T-helper 2 cell treated with Interferon-gamma antibody and Interleukin-4, amounts not matched to agents 5 μg/mL and 100 μg/mL, for 36 hours (primary cell): Measurements from ENCODE around the gene OR8I2.
"Not testable (repeated sequence)": the region's sequence is repeated elsewhere in the genome, so short reads cannot be mapped to it uniquely, and the experiment has no call there.

Experiments used
- DNase-seq: peaks from one replicate; pipeline ENCODE4 v3.0.0; 2021; ENCODE audit warnings: low spot score
- H3K27ac Mint-ChIP-seq: one replicate; pipeline ENCODE4 v1.8.0; 2021; ENCODE audit warnings: mild to moderate bottlenecking, mixed read lengths
- H3K27me3 Mint-ChIP-seq: one replicate; pipeline ENCODE4 v1.8.0; 2021; ENCODE audit warnings: low read depth, mixed read lengths
- H3K36me3 Mint-ChIP-seq: one replicate; pipeline ENCODE4 v1.8.0; 2021; ENCODE audit warnings: low read depth, mixed read lengths
- H3K4me1 Mint-ChIP-seq: one replicate; pipeline ENCODE4 v1.8.0; 2021; ENCODE audit warnings: low read depth, mixed read lengths
- H3K4me3 Mint-ChIP-seq: one replicate; pipeline ENCODE4 v1.8.0; 2022; ENCODE audit warnings: mild to moderate bottlenecking, moderate library complexity, mixed read lengths
- H3K9me3 Mint-ChIP-seq: one replicate; pipeline ENCODE4 v1.8.0; 2021; ENCODE audit warnings: mixed read lengths

OR8I2 gene

DNA sequence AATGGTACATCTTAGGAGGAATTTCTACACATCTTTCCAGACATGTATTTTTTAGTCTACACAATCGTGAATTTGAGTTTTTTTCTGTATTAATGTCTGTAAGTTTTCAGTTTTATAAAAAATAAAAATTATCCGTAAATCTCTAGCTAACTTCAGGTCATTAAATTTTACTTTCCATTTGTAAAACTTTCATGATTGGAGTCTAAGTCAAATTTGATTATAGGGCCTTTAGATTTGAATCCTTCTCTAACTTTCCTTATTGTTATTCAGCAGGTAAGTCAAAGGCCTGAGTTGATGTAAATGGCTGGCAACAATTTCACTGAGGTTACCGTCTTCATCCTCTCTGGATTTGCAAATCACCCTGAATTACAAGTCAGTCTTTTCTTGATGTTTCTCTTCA, at the start of gene OR8I2:
Gene OR8I2 (plus strand): TSS at position 301 of the 400 bp plus-strand sequence. CDS start 0 bp downstream, at position 301.
- no peak for DNase-seq
- Mint-ChIP-seq H3K4me3 (no peak within 1 kb of the TSS), H3K4me1 (no peaks in the 10 kb centered on the region), H3K27me3 (no peaks in the 10 kb centered on the region), H3K36me3 (no peaks in the 10 kb centered on the region), H3K27ac (no peak within 1 kb of the TSS), H3K9me3 (peaks cover 31% of the 10 kb centered on the region)

GRCh38 chr11:56045538-56045937, 47.6 kb upstream of the OR8I2 start:
- H3K4me1 Mint-ChIP-seq = no peaks in the 10 kb centered on the region
- H3K36me3 Mint-ChIP-seq = no peaks in the 10 kb centered on the region
- H3K9me3 Mint-ChIP-seq = peaks cover 46% of the 10 kb centered on the region
- no peak overlapping the region for H3K27ac Mint-ChIP-seq
- DNase-seq = no peak
- H3K27me3 Mint-ChIP-seq = no peaks in the 10 kb centered on the region
- no peak overlapping the region for H3K4me3 Mint-ChIP-seq

DNA sequence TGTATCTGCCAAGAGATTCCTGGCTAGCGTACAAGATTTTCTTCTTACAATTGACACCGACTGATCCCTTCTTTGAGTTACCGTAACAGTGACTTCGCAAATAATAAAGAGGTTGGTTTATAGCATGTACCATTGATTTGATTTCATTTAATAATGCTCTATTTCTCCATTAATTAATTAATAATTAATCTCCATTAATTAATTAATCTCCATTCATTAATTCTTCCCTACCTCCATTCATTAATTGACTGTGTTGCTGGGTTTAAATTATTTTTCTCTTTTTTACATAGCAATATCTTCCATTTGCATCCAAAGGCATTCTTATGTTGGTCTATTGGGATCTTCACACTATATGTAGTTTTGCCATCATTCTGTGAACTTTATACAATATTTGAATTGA, 44.6 kb upstream of the OR8I2 start:
- no peaks in the 10 kb centered on the region for H3K36me3 Mint-ChIP-seq
- no peaks in the 10 kb centered on the region for H3K27me3 Mint-ChIP-seq
- no peak overlapping the region for H3K4me3 Mint-ChIP-seq
- peaks cover 35% of the 10 kb centered on the region for H3K9me3 Mint-ChIP-seq
- no peaks in the 10 kb centered on the region for H3K4me1 Mint-ChIP-seq
- no peak overlapping the region for H3K27ac Mint-ChIP-seq
- DNase-seq = no peak

DNA sequence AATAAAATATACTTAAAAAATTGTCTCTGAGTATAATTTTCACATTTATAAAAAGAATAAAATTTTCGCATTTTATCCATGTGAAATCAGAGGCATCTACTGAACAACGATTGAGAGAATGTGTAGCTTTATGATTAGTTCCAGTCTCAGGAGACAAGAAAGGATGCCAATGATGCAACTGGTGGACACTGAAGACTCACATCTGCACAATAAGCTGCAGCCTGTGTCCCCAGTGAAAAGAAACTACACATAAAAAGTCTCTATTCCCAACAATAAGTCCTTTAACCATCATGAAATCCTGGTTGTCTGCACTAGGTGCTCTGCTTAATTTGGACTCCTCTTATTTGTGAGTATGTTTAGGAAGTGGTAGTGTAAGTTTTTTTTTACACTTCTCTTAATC, 43.6 kb upstream of the OR8I2 start:
- H3K36me3 Mint-ChIP-seq = no peaks in the 10 kb centered on the region
- no peaks in the 10 kb centered on the region for H3K4me1 Mint-ChIP-seq
- peaks cover 42% of the 10 kb centered on the region for H3K9me3 Mint-ChIP-seq
- no peak overlapping the region for H3K27ac Mint-ChIP-seq
- no peak for DNase-seq
- H3K27me3 Mint-ChIP-seq = no peaks in the 10 kb centered on the region
- H3K4me3 Mint-ChIP-seq = no peak overlapping the region

DNA sequence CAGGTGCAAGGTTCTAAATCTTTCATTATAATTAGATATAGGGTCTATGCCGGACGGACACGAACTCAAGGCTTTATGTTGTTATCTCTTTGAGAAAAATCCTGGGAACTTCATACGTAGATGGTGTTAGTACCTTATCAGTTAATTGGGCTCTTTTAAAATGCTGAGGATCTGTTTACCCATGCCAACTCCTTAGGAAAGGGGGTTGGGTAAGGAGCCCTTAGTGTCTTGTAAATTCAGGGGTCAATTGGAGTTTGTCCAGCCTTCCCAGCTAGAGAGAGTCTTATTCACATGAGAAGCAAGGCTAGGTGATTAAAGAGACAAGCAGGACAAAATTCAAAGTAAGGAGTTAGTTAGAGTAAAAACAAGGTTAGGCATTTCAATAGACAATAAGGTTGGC, 36.7 kb upstream of the OR8I2 start:
- H3K27ac Mint-ChIP-seq = not testable (repeated sequence)

DNA sequence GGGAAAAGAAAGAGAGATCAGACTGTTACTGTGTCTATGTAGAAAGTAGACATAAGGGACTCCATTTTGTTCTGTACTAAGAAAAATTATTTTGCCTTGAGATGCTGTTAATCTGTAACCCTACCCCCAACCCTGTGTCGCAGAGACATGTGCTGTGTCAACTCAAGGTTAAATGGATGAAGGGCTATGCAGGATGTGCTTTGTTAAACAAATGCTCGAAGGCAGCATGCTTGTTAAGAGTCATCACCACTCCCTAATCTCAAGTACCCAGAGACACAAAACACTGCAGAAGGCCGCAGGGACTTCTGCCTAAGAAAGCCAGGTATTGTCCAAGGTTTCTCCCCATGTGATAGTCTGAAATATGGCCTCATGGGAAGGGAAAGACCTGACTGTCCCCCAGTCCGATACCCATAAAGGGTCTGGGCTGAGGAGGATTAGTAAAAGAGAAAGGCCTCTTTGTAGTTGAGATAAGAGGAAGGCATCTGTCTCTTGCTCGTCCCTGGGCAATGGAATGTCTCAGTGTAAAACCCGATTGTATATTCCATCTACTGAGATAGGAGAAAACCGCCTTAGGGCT, 35.4 kb upstream of the OR8I2 start:
- H3K4me3 Mint-ChIP-seq, H3K36me3 Mint-ChIP-seq, H3K27me3 Mint-ChIP-seq, H3K27ac Mint-ChIP-seq, H3K4me1 Mint-ChIP-seq, DNase-seq: not testable (repeated sequence)
- H3K9me3 Mint-ChIP-seq = peaks cover 53% of the 10 kb centered on the region

More for the DNA sequence above, 36.7 kb upstream of the OR8I2 start:
- DNase-seq, H3K36me3 Mint-ChIP-seq, H3K4me1 Mint-ChIP-seq, H3K27me3 Mint-ChIP-seq, H3K4me3 Mint-ChIP-seq: not testable (repeated sequence)
- peaks cover 56% of the 10 kb centered on the region for H3K9me3 Mint-ChIP-seq

- peaks cover 53% of the 10 kb centered on the region for H3K9me3 Mint-ChIP-seq
- not testable (repeated sequence) for H3K27me3 Mint-ChIP-seq, H3K36me3 Mint-ChIP-seq, H3K4me1 Mint-ChIP-seq, H3K4me3 Mint-ChIP-seq, DNase-seq, H3K27ac Mint-ChIP-seq
These were observed 34.8 kb upstream of the OR8I2 start for GRCh38 chr11:56058260-56058780.

GRCh38 chr11:56066980-56067379, 26.1 kb upstream of the OR8I2 start:
- H3K27me3 Mint-ChIP-seq = no peaks in the 10 kb centered on the region
- H3K9me3 Mint-ChIP-seq = peaks cover 30% of the 10 kb centered on the region
- no peak overlapping the region for H3K4me3 Mint-ChIP-seq
- no peak for DNase-seq
- H3K4me1 Mint-ChIP-seq = no peaks in the 10 kb centered on the region
- no peaks in the 10 kb centered on the region for H3K36me3 Mint-ChIP-seq
- no peak overlapping the region for H3K27ac Mint-ChIP-seq

- Mint-ChIP-seq H3K9me3 (peaks cover 31% of the 10 kb centered on the region), H3K4me3 (no peak overlapping the region), H3K36me3 (no peaks in the 10 kb centered on the region), H3K4me1 (no peaks in the 10 kb centered on the region), H3K27me3 (no peaks in the 10 kb centered on the region), H3K27ac (no peak overlapping the region)
- DNase-seq = no peak
These were observed 3.4 kb upstream of the OR8I2 start for GRCh38 chr11:56089697-56090096.

DNA sequence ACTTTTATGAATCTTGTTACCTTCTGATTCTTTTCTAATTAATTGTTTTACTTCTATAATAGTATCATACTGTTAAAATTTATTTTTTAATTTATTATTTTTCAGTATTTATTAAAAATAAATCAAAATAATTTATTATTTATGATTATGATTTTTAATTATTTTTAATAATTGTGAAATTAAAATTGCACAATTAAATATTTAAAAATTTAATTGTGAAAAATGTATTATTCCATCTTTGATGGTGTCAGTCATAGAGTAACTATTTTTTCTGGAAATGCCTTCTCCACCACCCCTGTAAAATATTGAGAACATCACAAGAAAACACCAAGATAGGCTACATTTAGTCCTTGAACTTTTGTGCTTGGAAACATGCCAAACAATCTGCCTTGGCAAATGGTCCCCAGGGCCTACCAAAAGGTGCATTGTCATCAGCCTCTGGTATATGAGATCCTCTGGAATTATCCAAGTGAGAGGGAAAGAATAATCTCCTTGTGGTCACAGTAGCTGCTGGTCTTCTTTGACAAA, 10.2 kb downstream of the OR8I2 start, which contains the start of gene OR8H2:
Gene OR8H2 (plus strand): TSS at position 478 of the 528 bp plus-strand sequence. CDS start 1,356 bp downstream, outside the sequence.
- H3K27ac Mint-ChIP-seq = no peak within 1 kb of the TSS
- DNase-seq = no peak
- H3K27me3 Mint-ChIP-seq = no peaks in the 10 kb centered on the region
- no peaks in the 10 kb centered on the region for H3K36me3 Mint-ChIP-seq
- no peaks in the 10 kb centered on the region for H3K4me1 Mint-ChIP-seq
- H3K4me3 Mint-ChIP-seq = no peak within 1 kb of the TSS
- peaks cover 24% of the 10 kb centered on the region for H3K9me3 Mint-ChIP-seq

GRCh38 chr11:56122073-56122472, 29.0 kb downstream of the OR8I2 start, which contains the start of gene OR8H3:
Gene OR8H3 (plus strand): TSS chr11:56122373. CDS start chr11:56122373, 0 bp downstream.
- Mint-ChIP-seq H3K4me3 (no peak within 1 kb of the TSS), H3K27me3 (no peaks in the 10 kb centered on the region), H3K36me3 (no peaks in the 10 kb centered on the region), H3K9me3 (peaks cover 37% of the 10 kb centered on the region), H3K27ac (no peak within 1 kb of the TSS), H3K4me1 (no peaks in the 10 kb centered on the region)
- DNase-seq = no peak

DNA sequence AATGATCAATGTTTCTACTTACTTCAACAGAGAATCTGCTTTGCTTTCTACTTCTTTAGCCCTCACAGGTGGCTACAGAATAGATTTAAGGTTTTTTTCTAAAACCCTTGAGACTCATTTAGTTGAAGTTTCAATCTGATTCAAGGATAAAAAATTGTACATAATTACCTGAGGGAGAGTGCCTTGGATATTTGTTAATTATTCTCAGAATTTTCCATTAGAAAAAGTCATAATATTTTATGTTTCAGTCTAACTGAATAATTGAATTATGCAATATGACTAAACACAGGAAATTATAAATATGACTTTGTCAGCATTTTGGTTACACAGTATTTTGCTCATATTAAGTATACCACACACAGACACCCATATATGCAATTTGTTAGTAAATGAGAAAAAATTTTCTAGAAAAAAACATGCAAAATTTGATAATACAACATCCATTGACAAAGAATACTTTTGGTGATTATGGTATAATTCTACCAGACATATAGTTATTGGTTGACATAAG, 47.1 kb downstream of the OR8I2 start, which contains the start of gene OR8J3:
Gene OR8J3 (minus strand): TSS at position 51 of the 511 bp plus-strand sequence. CDS start 2,483 bp downstream, outside the sequence.
- no peak for DNase-seq
- Mint-ChIP-seq H3K36me3 (no peaks in the 10 kb centered on the region), H3K4me3 (no peak within 1 kb of the TSS), H3K4me1 (no peaks in the 10 kb centered on the region), H3K27me3 (no peaks in the 10 kb centered on the region), H3K27ac (no peak within 1 kb of the TSS), H3K9me3 (peaks cover 50% of the 10 kb centered on the region)

- not testable (repeated sequence) for H3K4me1 Mint-ChIP-seq, H3K4me3 Mint-ChIP-seq, H3K36me3 Mint-ChIP-seq, H3K27ac Mint-ChIP-seq, H3K27me3 Mint-ChIP-seq, DNase-seq
- peaks cover 48% of the 10 kb centered on the region for H3K9me3 Mint-ChIP-seq
These were observed 50.6 kb downstream of the OR8I2 start for GRCh38 chr11:56143681-56144080.
